A549 (cell line): Measurements from ENCODE around the gene ZNF385D.

Experiments used
- BHLHE40 ChIP-seq: IDR thresholded peaks from 2 replicates; pipeline ENCODE4 v1.6.1; 2012; ENCODE audit warnings: low read depth, low read length, inconsistent platforms
- CBX8 ChIP-seq: fragments of 200-600 bp; sonication (generic); IDR thresholded peaks from 2 replicates; pipeline ENCODE4 v1.6.1; 2016
- FOSL2 ChIP-seq, 2 experiments: fragments of 450-650 bp in 1 of 2; fragments of >200 bp in 1 of 2; sonication (Bioruptor Twin) in 1 of 2; formaldehyde crosslinking; IDR thresholded peaks; 2 replicates each; pipeline versions ENCODE4 v1.5.0 to v1.6.1; 2016 to 2020; ENCODE audit warnings: mild to moderate bottlenecking in 1 of 2, moderate library complexity in 1 of 2
- GATA3 ChIP-seq: IDR thresholded peaks from 2 replicates; pipeline ENCODE4 v1.6.1; 2012; ENCODE audit warnings: borderline replicate concordance
- JUNB ChIP-seq: fragments of >200 bp; sonication (Bioruptor Twin); formaldehyde crosslinking; IDR thresholded peaks from 2 replicates; pipeline ENCODE4 v1.6.1; 2016
- MYC ChIP-seq: IDR thresholded peaks from 2 replicates; pipeline ENCODE4 v1.6.1; 2012; ENCODE audit warnings: mild to moderate bottlenecking, inconsistent platforms, low read length, improper control_type of control experiment, borderline replicate concordance
- POLR2A ChIP-seq: IDR thresholded peaks from 2 replicates; pipeline ENCODE4 v1.6.1; 2012; ENCODE audit warnings: mild to moderate bottlenecking, low read length
- RAD21 ChIP-seq, 2 experiments: fragments of >200 bp in 1 of 2; sonication (Bioruptor Twin) in 1 of 2; formaldehyde crosslinking in 1 of 2; IDR thresholded peaks in 1 of 2; conservative IDR thresholded peaks in 1 of 2; 2 replicates in 1 of 2; 3 replicates in 1 of 2; pipeline ENCODE4 v1.6.1; 2012 to 2018; ENCODE audit warnings: inconsistent platforms in 1 of 2
- SMC3 ChIP-seq: fragments of >200 bp; sonication (Bioruptor Twin); formaldehyde crosslinking; IDR thresholded peaks from 3 replicates; pipeline ENCODE4 v1.6.1; 2018; ENCODE audit warnings: inconsistent platforms
- TF ChIP-seq, protein P1 (sequence below): fragments of 200-600 bp; sonication (generic); IDR thresholded peaks from 2 replicates; pipeline ENCODE4 v1.6.1; 2016; ENCODE audit warnings: antibody characterized with exemption, mild to moderate bottlenecking, moderate library complexity
- TF ChIP-seq, protein P2 (sequence below): fragments of >200 bp; sonication (Bioruptor Twin); formaldehyde crosslinking; IDR thresholded peaks from 3 replicates; pipeline ENCODE4 v1.5.1; 2016
- TF ChIP-seq, protein P3 (sequence below): fragments of 250-450 bp; sonication (Bioruptor Pico); IDR thresholded peaks from 2 replicates; pipeline ENCODE4 v1.5.0; 2021; ENCODE audit warnings: mild to moderate bottlenecking, moderate library complexity, borderline replicate concordance
- TF ChIP-seq, protein P4 (sequence below): IDR thresholded peaks from 2 replicates; pipeline ENCODE4 v1.6.1; 2012

DNA sequence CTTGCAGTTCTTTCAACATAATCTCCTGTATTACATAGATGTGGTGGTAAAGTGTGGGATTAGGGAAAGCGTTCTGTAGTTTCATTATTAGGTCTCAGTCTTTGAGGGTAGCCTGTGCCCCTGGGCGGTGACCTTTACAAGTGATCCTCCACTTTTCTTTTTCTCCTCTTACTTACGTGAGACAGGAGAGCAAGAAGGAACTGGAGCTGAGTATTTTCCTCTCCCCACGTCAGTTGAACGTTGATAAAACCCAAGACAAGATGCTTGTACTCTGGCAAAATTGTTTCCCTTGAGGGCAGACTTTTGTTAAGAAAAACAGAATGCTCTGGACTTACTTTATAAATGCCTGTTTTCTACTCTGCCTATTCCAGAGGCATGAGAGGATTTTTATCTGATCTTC lies 378.7 kb downstream of the ZNF385D start:
- TF ChIP-seq GATA3: no peak
- TF ChIP-seq MYC: no peak
- TF ChIP-seq, protein P1, sequence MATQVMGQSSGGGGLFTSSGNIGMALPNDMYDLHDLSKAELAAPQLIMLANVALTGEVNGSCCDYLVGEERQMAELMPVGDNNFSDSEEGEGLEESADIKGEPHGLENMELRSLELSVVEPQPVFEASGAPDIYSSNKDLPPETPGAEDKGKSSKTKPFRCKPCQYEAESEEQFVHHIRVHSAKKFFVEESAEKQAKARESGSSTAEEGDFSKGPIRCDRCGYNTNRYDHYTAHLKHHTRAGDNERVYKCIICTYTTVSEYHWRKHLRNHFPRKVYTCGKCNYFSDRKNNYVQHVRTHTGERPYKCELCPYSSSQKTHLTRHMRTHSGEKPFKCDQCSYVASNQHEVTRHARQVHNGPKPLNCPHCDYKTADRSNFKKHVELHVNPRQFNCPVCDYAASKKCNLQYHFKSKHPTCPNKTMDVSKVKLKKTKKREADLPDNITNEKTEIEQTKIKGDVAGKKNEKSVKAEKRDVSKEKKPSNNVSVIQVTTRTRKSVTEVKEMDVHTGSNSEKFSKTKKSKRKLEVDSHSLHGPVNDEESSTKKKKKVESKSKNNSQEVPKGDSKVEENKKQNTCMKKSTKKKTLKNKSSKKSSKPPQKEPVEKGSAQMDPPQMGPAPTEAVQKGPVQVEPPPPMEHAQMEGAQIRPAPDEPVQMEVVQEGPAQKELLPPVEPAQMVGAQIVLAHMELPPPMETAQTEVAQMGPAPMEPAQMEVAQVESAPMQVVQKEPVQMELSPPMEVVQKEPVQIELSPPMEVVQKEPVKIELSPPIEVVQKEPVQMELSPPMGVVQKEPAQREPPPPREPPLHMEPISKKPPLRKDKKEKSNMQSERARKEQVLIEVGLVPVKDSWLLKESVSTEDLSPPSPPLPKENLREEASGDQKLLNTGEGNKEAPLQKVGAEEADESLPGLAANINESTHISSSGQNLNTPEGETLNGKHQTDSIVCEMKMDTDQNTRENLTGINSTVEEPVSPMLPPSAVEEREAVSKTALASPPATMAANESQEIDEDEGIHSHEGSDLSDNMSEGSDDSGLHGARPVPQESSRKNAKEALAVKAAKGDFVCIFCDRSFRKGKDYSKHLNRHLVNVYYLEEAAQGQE: no peak
- TF ChIP-seq, protein P2, sequence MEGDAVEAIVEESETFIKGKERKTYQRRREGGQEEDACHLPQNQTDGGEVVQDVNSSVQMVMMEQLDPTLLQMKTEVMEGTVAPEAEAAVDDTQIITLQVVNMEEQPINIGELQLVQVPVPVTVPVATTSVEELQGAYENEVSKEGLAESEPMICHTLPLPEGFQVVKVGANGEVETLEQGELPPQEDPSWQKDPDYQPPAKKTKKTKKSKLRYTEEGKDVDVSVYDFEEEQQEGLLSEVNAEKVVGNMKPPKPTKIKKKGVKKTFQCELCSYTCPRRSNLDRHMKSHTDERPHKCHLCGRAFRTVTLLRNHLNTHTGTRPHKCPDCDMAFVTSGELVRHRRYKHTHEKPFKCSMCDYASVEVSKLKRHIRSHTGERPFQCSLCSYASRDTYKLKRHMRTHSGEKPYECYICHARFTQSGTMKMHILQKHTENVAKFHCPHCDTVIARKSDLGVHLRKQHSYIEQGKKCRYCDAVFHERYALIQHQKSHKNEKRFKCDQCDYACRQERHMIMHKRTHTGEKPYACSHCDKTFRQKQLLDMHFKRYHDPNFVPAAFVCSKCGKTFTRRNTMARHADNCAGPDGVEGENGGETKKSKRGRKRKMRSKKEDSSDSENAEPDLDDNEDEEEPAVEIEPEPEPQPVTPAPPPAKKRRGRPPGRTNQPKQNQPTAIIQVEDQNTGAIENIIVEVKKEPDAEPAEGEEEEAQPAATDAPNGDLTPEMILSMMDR: no peak
- no peak for TF ChIP-seq BHLHE40
- no peak for TF ChIP-seq SMC3
- TF ChIP-seq, protein P3, sequence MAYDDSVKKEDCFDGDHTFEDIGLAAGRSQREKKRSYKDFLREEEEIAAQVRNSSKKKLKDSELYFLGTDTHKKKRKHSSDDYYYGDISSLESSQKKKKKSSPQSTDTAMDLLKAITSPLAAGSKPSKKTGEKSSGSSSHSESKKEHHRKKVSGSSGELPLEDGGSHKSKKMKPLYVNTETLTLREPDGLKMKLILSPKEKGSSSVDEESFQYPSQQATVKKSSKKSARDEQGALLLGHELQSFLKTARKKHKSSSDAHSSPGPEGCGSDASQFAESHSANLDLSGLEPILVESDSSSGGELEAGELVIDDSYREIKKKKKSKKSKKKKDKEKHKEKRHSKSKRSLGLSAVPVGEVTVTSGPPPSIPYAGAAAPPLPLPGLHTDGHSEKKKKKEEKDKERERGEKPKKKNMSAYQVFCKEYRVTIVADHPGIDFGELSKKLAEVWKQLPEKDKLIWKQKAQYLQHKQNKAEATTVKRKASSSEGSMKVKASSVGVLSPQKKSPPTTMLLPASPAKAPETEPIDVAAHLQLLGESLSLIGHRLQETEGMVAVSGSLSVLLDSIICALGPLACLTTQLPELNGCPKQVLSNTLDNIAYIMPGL (CRISPR knock-in tag): no peak
- TF ChIP-seq, protein P4, sequence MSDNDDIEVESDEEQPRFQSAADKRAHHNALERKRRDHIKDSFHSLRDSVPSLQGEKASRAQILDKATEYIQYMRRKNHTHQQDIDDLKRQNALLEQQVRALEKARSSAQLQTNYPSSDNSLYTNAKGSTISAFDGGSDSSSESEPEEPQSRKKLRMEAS: no peak
- no peak for TF ChIP-seq JUNB
- no peak for TF ChIP-seq RAD21 (conservative IDR thresholded peaks at IDR 0.05 in 1 of 2, IDR thresholded peaks at IDR 0.05 in 1 of 2)
- TF ChIP-seq FOSL2 (IDR thresholded peaks at IDR 0.05): no peak
- no peak for TF ChIP-seq FOSL2 (CRISPR knock-in tag; IDR thresholded peaks at IDR 0.05)
- TF ChIP-seq POLR2A: no peak
- no peak for TF ChIP-seq CBX8
